IPS DF 6.9 (cell line): ENCODE results near the gene MACC1.

Experiments used
- DNase-seq: peaks from one replicate; pipeline ENCODE4 v3.0.0-alpha.2; 2013; ENCODE audit warnings: low read depth, low spot score
- H3K27ac ChIP-seq: one replicate; pipeline ENCODE4 v1.5.1; 2013; ENCODE audit warnings: low read length, control low read depth
- H3K27me3 ChIP-seq: 2 replicates; pipeline ENCODE4 v1.6.1; 2013; ENCODE audit warnings: mild to moderate bottlenecking, low read length; ENCODE audit not compliant: control insufficient read depth, insufficient read depth
- H3K36me3 ChIP-seq: 2 replicates; pipeline ENCODE4 v1.6.1; 2013; ENCODE audit warnings: low read length; ENCODE audit not compliant: control insufficient read depth, insufficient read depth
- H3K4me1 ChIP-seq: 2 replicates; pipeline ENCODE4 v1.6.1; 2013; ENCODE audit warnings: low read length; ENCODE audit not compliant: control insufficient read depth, insufficient read depth
- H3K4me3 ChIP-seq: 2 replicates; pipeline ENCODE4 v1.5.1; 2013; ENCODE audit warnings: mild to moderate bottlenecking, low read length
- H3K9me3 ChIP-seq: 2 replicates; pipeline ENCODE4 v1.6.1; 2013; ENCODE audit warnings: low read length, inconsistent platforms; ENCODE audit not compliant: control insufficient read depth, insufficient read depth
- WGBS: extraction: QIAGEN DNeasy Blood & Tissue Kit; methylation state at CpG from one replicate; pipeline ENCODE4 v1.1.7; 2013; ENCODE audit warnings: mixed read lengths, missing lambda C conversion rate; ENCODE audit not compliant: insufficient read length, insufficient coverage; 5-methylcytosine and 5-hydroxymethylcytosine counted together

The MACC1 gene

DNA sequence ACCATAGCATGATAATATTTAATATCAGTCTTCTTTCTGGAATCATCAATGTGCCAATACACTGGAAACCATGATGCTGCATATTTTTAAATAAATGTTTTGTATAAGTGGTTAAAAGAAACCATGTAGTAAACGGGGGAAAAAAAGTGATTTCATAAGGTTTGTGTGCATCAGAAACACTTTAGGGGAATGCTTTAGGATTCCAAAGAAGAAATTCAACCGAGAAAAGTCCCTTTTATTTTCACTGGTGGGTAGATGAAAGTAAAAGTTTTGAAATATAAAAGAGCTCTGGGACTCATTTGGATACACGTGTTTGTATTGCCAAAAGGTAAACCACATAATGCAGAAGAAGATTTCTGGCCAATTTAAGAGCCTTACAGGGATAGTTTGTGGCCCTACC is 11.9 kb upstream of the MACC1 start:
- Histone ChIP-seq H3K4me3 (no peak overlapping the region), H3K4me1 (no peaks in the 10 kb centered on the region), H3K27ac (no peak overlapping the region), H3K9me3 (no peaks in the 10 kb centered on the region), H3K27me3 (no peaks in the 10 kb centered on the region), H3K36me3 (no peaks in the 10 kb centered on the region)
- no peak for DNase-seq
- 100% methylated on average over 1 of the region's 3 CpGs for WGBS

DNA sequence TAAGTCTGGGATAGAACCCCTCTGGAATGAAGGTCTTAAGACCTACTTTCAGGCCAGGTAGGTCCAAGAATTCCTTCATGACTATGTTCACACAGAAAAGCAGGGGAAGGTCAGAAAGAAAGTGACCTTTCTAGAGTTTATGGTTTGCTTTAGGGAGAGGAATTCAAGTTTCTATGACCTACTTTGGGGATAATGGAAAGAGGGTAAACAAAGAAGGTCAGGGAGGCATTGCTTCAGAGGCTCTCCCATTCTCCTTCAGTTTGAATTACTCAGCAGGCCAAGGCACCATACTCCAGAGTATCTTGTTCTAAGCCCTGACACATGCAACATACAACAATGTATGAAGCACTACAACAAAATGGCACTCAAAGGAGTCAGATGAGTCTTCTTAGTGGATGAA is 11.5 kb upstream of the MACC1 start:
- H3K27ac ChIP-seq, result no peak overlapping the region
- no peak overlapping the region for H3K4me3 ChIP-seq
- no peaks in the 10 kb centered on the region for H3K9me3 ChIP-seq
- DNase-seq, result no peak
- no peaks in the 10 kb centered on the region for H3K27me3 ChIP-seq
- no peaks in the 10 kb centered on the region for H3K4me1 ChIP-seq
- H3K36me3 ChIP-seq, result no peaks in the 10 kb centered on the region

DNA sequence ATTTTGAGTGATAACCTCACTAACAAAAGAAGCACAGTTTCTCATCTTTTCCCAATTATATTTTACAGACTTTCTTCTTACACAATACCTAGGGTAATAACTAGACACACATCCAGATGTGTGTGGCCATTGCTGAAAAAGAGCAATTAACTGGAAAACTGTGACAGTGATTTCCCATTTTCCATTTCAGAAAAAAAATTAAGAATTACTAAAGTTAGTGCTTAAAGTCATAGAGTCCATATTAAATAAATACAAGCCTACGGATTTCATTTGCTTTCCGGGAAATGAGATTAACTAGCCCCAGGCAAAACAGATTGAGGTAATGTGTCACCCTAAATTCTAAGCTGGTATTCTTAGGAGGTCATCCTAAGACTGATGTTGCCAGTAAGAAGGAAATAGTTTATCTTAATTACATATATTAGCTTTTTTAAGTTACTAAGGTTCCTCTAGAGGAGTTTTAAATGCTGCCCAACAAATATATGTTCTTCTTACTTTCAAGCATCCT is 10.2 kb upstream of the MACC1 start:
- no peaks in the 10 kb centered on the region for H3K9me3 ChIP-seq
- DNase-seq, result no peak
- H3K27ac ChIP-seq, result no peak overlapping the region
- no CpG with 5 or more reads among the region's 2 CpGs for WGBS
- H3K4me3 ChIP-seq, result no peak overlapping the region
- H3K4me1 ChIP-seq, result no peaks in the 10 kb centered on the region
- H3K36me3 ChIP-seq, result no peaks in the 10 kb centered on the region
- H3K27me3 ChIP-seq, result no peaks in the 10 kb centered on the region

DNA sequence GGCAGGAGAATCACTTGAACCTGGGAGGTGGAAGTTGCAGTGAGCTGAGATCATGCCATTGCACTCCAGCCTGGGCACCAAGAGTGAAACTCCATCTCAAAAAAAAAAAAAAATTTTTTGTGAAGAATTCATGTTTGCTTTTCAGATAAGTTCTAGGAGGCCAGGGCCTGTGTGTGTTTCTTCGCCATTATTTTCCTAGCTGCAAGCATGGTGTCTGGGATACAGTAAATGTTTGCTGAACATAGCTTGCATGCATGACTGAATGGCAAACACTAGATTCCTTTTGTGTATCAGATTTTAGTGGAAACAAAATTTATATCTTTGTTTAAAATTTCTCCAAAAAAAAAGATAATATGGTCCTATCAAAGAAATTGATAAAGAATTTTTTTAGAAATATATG is 9.7 kb upstream of the MACC1 start:
- no CpG with 5 or more reads among the region's 1 CpG for WGBS
- no peak for DNase-seq
- H3K27me3 ChIP-seq, result no peaks in the 10 kb centered on the region
- no peak overlapping the region for H3K4me3 ChIP-seq
- H3K4me1 ChIP-seq, result no peaks in the 10 kb centered on the region
- H3K9me3 ChIP-seq, result no peaks in the 10 kb centered on the region
- no peaks in the 10 kb centered on the region for H3K36me3 ChIP-seq
- H3K27ac ChIP-seq, result no peak overlapping the region

DNA sequence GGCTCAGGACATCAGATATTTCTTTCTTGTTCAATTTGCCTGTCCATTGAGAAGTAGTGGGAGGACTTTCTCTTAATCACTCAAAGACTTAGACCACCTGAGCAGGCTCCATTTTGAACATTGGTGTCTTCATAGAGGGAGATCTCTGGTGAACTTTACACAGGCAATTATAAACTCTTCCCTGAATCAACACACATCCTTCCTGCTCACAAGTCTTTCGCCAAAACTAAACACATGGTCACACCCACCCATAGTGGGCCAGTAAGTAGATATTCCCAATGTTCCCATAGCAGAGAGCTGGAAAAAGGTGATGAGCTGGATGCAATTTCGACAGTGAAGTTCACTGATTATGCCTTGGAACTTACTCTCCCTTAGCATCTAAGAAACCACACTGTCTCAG is 8.2 kb upstream of the MACC1 start:
- DNase-seq, result no peak
- H3K27ac ChIP-seq, result no peak overlapping the region
- H3K27me3 ChIP-seq, result no peaks in the 10 kb centered on the region
- H3K36me3 ChIP-seq, result no peaks in the 10 kb centered on the region
- no peak overlapping the region for H3K4me3 ChIP-seq
- WGBS, result no CpG with 5 or more reads among the region's 2 CpGs
- no peaks in the 10 kb centered on the region for H3K9me3 ChIP-seq
- H3K4me1 ChIP-seq, result no peaks in the 10 kb centered on the region

DNA sequence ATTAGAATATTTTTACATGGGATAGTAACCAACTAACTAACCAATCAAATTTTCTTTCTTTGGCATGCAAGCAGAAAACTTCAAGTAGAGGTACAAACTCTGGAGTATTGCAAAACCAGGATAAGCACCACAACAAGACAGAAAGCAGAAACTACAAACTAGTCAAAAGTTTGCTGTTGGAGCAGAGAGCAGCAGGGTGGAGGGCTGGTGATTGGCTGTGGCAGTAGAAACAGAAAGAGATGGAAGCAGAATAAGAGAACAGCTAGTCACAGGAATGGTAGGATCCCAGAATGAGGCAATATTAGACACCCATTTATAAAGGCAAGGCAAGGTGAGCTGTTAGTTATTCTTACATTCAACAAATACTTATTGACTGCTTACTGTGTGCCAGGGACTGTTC is 6.8 kb upstream of the MACC1 start:
- H3K27me3 ChIP-seq, result no peaks in the 10 kb centered on the region
- no peak for DNase-seq
- peaks cover 4% of the 10 kb centered on the region; the same call in 1 of the 2 replicates for H3K4me1 ChIP-seq
- no peak overlapping the region for H3K4me3 ChIP-seq
- no peaks in the 10 kb centered on the region for H3K36me3 ChIP-seq
- no peak overlapping the region for H3K27ac ChIP-seq
- no peaks in the 10 kb centered on the region for H3K9me3 ChIP-seq

DNA sequence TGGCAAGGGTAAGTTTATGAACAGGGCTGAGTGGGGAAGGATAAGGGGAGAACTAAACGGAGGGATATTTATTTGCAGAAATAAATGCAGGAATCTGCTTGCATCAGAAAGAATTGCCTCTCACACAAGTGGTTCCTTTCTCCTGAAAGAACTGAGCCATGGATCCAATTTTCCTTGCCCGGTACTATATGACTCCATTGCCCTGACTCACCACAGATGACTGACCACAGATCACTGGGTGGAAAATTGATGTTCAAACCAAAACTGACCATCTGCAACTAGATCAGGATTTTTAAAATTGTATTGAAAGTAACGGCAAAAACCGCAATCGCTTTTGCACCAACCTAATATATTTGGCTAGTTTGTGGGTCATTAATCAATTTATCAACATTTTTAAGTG is 6.2 kb upstream of the MACC1 start:
- Histone ChIP-seq H3K9me3 (no peaks in the 10 kb centered on the region), H3K4me1 (peaks cover 6% of the 10 kb centered on the region; the same call in 1 of the 2 replicates), H3K36me3 (no peaks in the 10 kb centered on the region), H3K4me3 (no peak overlapping the region), H3K27me3 (no peaks in the 10 kb centered on the region), H3K27ac (no peak overlapping the region)
- DNase-seq, result no peak
- no CpG with 5 or more reads among the region's 5 CpGs for WGBS

DNA sequence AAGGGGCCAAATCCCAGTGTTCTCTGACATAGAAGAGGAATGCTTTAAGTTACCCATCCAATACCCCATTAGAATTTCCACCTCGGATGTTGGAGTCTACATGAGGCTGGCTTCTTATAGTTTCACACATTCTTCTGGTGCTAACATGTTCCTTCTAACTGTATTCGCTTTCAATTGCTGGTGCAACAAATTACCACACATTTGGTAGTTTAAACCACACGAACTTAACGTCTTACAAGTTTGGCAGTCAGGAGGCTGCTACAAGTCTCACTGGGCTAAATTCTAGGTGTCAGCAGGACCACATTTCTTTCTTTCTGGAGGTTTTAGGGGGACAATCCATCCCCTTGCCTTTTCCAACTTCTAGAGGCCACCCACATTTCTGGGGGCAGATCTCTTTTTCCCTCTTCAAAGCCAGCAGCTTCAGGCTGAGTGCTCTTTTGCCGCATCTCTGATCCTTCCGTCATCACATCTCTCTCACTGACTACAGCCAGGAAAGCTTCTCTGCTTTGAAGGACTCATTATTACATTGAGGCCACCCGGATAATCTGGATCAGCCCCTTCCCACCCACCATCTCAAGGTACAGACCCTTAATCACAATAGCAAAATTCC is 5.1 kb upstream of the MACC1 start:
- H3K4me1 ChIP-seq, result peaks cover 6% of the 10 kb centered on the region; the same call in 1 of the 2 replicates
- no peaks in the 10 kb centered on the region for H3K36me3 ChIP-seq
- WGBS, result no CpG with 5 or more reads among the region's 7 CpGs
- H3K9me3 ChIP-seq, result no peaks in the 10 kb centered on the region
- H3K4me3 ChIP-seq, result no peak overlapping the region
- no peak overlapping the region for H3K27ac ChIP-seq
- no peak for DNase-seq
- H3K27me3 ChIP-seq, result no peaks in the 10 kb centered on the region

DNA sequence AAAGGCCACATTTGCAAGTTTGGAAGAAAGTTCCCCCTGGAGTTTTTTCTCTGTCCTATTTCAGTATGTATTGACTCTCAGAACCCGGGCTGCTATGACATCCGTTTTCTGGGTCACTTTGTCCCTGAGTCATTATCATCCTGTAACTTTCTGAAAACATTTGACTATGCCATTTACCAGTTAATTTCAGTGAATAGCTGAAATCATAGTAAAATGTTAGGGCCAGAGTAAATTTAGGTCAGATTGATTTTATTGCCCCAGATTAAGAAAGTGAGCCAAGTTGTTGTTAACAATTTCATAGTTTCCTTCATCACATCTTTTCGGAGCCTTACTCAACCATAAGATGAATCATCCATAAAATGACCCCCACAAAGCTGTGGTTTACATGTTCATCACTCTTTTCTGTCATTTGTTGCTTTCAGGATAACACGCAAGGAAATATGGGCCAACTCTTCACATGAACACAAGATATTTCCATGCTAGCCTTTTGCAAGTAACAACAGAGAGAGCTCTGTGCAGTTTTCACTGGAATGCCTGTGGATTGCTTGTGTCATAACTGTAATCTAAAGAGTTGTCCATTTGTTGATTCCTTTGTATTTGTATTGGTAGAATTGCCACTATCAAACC is 3.9 kb upstream of the MACC1 start:
- Histone ChIP-seq H3K27ac (no peak overlapping the region), H3K4me3 (no peak overlapping the region), H3K36me3 (no peaks in the 10 kb centered on the region), H3K27me3 (no peaks in the 10 kb centered on the region), H3K9me3 (no peaks in the 10 kb centered on the region), H3K4me1 (peaks cover 6% of the 10 kb centered on the region; the same call in 1 of the 2 replicates)
- WGBS, result no CpG with 5 or more reads among the region's 4 CpGs
- DNase-seq, result no peak

DNA sequence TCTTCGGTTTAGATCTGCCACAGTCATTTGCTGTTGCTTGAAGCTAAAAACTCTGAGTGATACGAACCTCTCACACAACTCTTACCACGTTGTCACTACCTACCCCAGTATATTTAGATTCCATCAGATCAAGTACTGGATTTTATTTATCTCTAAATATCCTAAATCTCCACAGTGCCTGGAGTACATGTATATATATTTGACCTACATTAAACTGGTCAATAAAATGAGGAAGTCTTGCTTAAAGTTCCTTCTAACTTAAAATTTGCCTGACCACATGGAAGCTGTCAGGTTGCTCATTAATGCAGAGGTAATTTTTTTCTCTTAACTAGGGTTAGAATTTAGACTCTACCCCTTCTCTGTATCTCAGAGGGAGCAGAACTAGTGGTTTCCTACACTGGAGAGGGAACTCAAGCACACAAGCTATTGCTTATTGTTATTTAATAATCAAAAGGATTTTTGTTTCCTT is 3.1 kb upstream of the MACC1 start:
- DNase-seq, result no peak
- no CpG with 5 or more reads among the region's 3 CpGs for WGBS
- no peaks in the 10 kb centered on the region for H3K27me3 ChIP-seq
- H3K4me1 ChIP-seq, result peaks cover 6% of the 10 kb centered on the region; the same call in 1 of the 2 replicates
- H3K9me3 ChIP-seq, result no peaks in the 10 kb centered on the region
- no peak overlapping the region for H3K4me3 ChIP-seq
- H3K36me3 ChIP-seq, result no peaks in the 10 kb centered on the region
- H3K27ac ChIP-seq, result no peak overlapping the region
